Stomach (tissue), 9 donors: ENCODE results near the gene ABLIM3. TPM values are rescaled to one million over a fixed set of nuclear protein-coding genes. Genes with fewer than 3 reads are reported as not detected.

ENCODE experiments used
- DNase-seq, 2 donors: peaks; one replicate each; pipeline versions ENCODE4 v3.0.0 to v3.0.0-alpha.2; 2013 to 2019
- H3K27ac ChIP-seq, 5 donors: fragments of 200-600 bp in 4 of 5; sonication (generic) in 4 of 5; one replicate each; pipeline ENCODE4 v1.5.1; 2013 to 2019; ENCODE audit warnings: mild to moderate bottlenecking in 1 of 5, moderate library complexity in 1 of 5
- H3K27me3 ChIP-seq, 3 donors: fragments of 200-600 bp; sonication (generic); one replicate each; pipeline ENCODE4 v1.5.1; 2017 to 2019; ENCODE audit warnings: mixed run types in 1 of 3
- H3K36me3 ChIP-seq, 4 donors: fragments of 200-600 bp; sonication (generic); 1 replicate in 3 of 4; 2 replicates in 1 of 4; pipeline ENCODE4 v1.5.1; 2016 to 2019
- H3K4me1 ChIP-seq, 4 donors: fragments of 200-600 bp; sonication (generic); one replicate each; pipeline ENCODE4 v1.5.1; 2016 to 2019
- H3K4me3 ChIP-seq, 4 donors: fragments of 200-600 bp; sonication (generic) in 3 of 4; one replicate each; pipeline ENCODE4 v1.5.1; 2016 to 2019; ENCODE audit warnings: mild to moderate bottlenecking in 1 of 4
- H3K9me3 ChIP-seq, 4 donors: fragments of 200-600 bp; sonication (generic); one replicate each; pipeline ENCODE4 v1.5.1; 2016 to 2019
- CTCF ChIP-seq, 7 experiments: fragments of 450-650 bp in 4 of 7; fragments of 200-600 bp in 3 of 7; sonication (generic) in 3 of 7; IDR thresholded peaks; one replicate each; pipeline ENCODE4 v1.5.1; 2016 to 2019; ENCODE audit warnings: antibody characterized with exemption in 7 of 7, control low read depth in 2 of 7, mild to moderate bottlenecking in 1 of 7
- EP300 ChIP-seq: sonication (generic); formaldehyde crosslinking; IDR thresholded peaks from one replicate; pipeline ENCODE4 v1.6.1; 2017; ENCODE audit warnings: antibody characterized with exemption
- POLR2A ChIP-seq, 4 donors: fragments of 450-650 bp; IDR thresholded peaks; one replicate each; pipeline ENCODE4 v1.6.1; 2016; ENCODE audit warnings: antibody characterized with exemption in 4 of 4, control low read depth in 2 of 4, mild to moderate bottlenecking in 1 of 4, moderate library complexity in 1 of 4
- POLR2AphosphoS5 ChIP-seq, 3 donors: sonication (generic); formaldehyde crosslinking; IDR thresholded peaks; one replicate each; pipeline ENCODE4 v1.6.1; 2016; ENCODE audit warnings: antibody characterized with exemption in 3 of 3
- WGBS, 5 donors: extraction: QIAGEN DNeasy Blood & Tissue Kit in 3 of 5; methylation state at CpG; one replicate each; pipeline versions ENCODE4 v1.1.5 to v1.1.7; 2013 to 2018; 5-methylcytosine and 5-hydroxymethylcytosine counted together
- intact Hi-C: fragments of 100-400 bp; cut with DNase I; formaldehyde crosslinking; loops from one replicate; pipeline ENCODE4 v1.15.1; 2023; ENCODE audit warnings: low total_unique reads
- polyA plus RNA-seq, 3 donors: library from polyadenylated mRNA; stranded (reverse); fragments of 200-250 nt; gene quantifications; one replicate each; pipeline ENCODE4 v1.2.3, GENCODE V29; 2013
- total RNA-seq, 5 donors: library from RNA; depleted of rRNA; stranded (reverse); fragments of >200 nt; gene quantifications; one replicate each; pipeline versions ENCODE4 v1.1.0 to v1.2.3, GENCODE V29; 2014 to 2016
- donor health status: healthy with polysubstance abuse.
- donor health status: Bipolar disorder and iron deficiency.
- donor health status: healthy.

The ABLIM3 gene
- total and polyA plus RNA-seq, 8 donors = 4.6 to 21.4 (median 10.3) TPM

- H3K9me3 ChIP-seq = no peaks in the 10 kb centered on the region
- H3K27me3 ChIP-seq = peaks cover 0 to 9% (median 0%) of the 10 kb centered on the region in 3 donors
- H3K4me3 ChIP-seq = no peak overlapping the region
- peaks cover 0 to 4% (median 0%) of the 10 kb centered on the region in 4 donors for H3K36me3 ChIP-seq
- H3K4me1 ChIP-seq = no peaks in the 10 kb centered on the region
- WGBS, 5 donors = 44 to 50% (median 47%) methylated on average over 1 of the region's 1 CpG
- DNase-seq = no peak
- intact Hi-C loops = no loop called here
- TF ChIP-seq POLR2AphosphoS5 (IDR thresholded peaks at IDR 0.05) = no peak
- TF ChIP-seq EP300 = no peak
- no peak for TF ChIP-seq CTCF (IDR thresholded peaks at IDR 0.05)
- no peak for TF ChIP-seq POLR2A (IDR thresholded peaks at IDR 0.05)
- H3K27ac ChIP-seq = no peak overlapping the region
These were observed 156.9 kb downstream of the ABLIM3 start for GRCh38 chr5:149298163-149298562.

- Histone ChIP-seq H3K36me3 (peaks cover 0 to 4% (median 0%) of the 10 kb centered on the region in 4 donors), H3K4me1 (no peaks in the 10 kb centered on the region), H3K27me3 (peaks cover 0 to 9% (median 0%) of the 10 kb centered on the region in 3 donors), H3K9me3 (no peaks in the 10 kb centered on the region), H3K4me3 (no peak overlapping the region), H3K27ac (peak overlapping the region in 4 of 5 donors; percentile 37 to 61 (median 50))
- intact Hi-C loops = no loop called here
- DNase-seq = peak in 1 of 2 donors; percentile 64
- WGBS, 5 donors = 53 to 66% (median 65%) methylated on average over 11 of the region's 11 CpGs
- no peak for TF ChIP-seq EP300
- TF ChIP-seq POLR2AphosphoS5 (IDR thresholded peaks at IDR 0.05) = peak in 1 of 3 donors; percentile 12
These were observed 157.6 kb downstream of the ABLIM3 start for GRCh38 chr5:149298842-149299404.

GRCh38 chr5:149299451-149300054 lies 158.3 kb downstream of the ABLIM3 start:
- Histone ChIP-seq H3K4me1 (no peaks in the 10 kb centered on the region), H3K9me3 (no peaks in the 10 kb centered on the region), H3K4me3 (no peak overlapping the region), H3K27me3 (peaks cover 0 to 9% (median 0%) of the 10 kb centered on the region in 3 donors), H3K36me3 (peaks cover 0 to 4% (median 0%) of the 10 kb centered on the region in 4 donors), H3K27ac (peak overlapping the region in 4 of 5 donors; percentile 37 to 61 (median 50))
- intact Hi-C loops = no loop called here
- WGBS, 5 donors = 66 to 87% (median 69%) methylated on average over 11 to 14 of the region's 14 CpGs
- no peak for TF ChIP-seq CTCF (IDR thresholded peaks at IDR 0.05)
- TF ChIP-seq POLR2A (IDR thresholded peaks at IDR 0.05) = no peak
- no peak for TF ChIP-seq EP300
- no peak for TF ChIP-seq POLR2AphosphoS5 (IDR thresholded peaks at IDR 0.05)
- peak in 1 of 2 donors; percentile 34 for DNase-seq

- no peak for DNase-seq
- TF ChIP-seq EP300 (no peak), POLR2A (IDR thresholded peaks at IDR 0.05) (no peak), CTCF (IDR thresholded peaks at IDR 0.05) (no peak), POLR2AphosphoS5 (IDR thresholded peaks at IDR 0.05) (no peak)
- WGBS, 5 donors = 87 to 92% (median 90%) methylated on average over 6 of the region's 6 CpGs
- Histone ChIP-seq H3K36me3 (peaks cover 0 to 4% (median 0%) of the 10 kb centered on the region in 4 donors), H3K9me3 (no peaks in the 10 kb centered on the region), H3K27me3 (peaks cover 0 to 13% (median 0%) of the 10 kb centered on the region in 3 donors), H3K4me3 (no peak overlapping the region), H3K4me1 (no peaks in the 10 kb centered on the region), H3K27ac (no peak overlapping the region)
- intact Hi-C loops = no loop called here
These were observed 159.1 kb downstream of the ABLIM3 start for GRCh38 chr5:149300441-149300840.
